ENCODE measurements around the gene IL13.

GRCh38 chr5:132690156-132690555 lies 32.2 kb downstream of the IL13 start:
- no peak for TF ChIP-seq CTCF (IDR thresholded peaks at IDR 0.05)
- TF ChIP-seq POLR2A (IDR thresholded peaks at IDR 0.05), result no peak
